HepG2 (cell line): ENCODE results near the gene DUS2. TPM values are rescaled to one million over a fixed set of nuclear protein-coding genes. Genes with fewer than 3 reads are reported as not detected.

Source experiments
- BRD4 ChIP-seq: sonication (generic); formaldehyde crosslinking; IDR thresholded peaks from 2 replicates; pipeline ENCODE4 v1.4.0; 2020; ENCODE audit warnings: missing genetic modification reagents
- FOXK1 ChIP-seq: sonication (generic); formaldehyde crosslinking; IDR thresholded peaks from 2 replicates; pipeline ENCODE4 v1.4.0; 2020; ENCODE audit warnings: low read depth, missing genetic modification reagents, borderline replicate concordance
- HIVEP1 ChIP-seq: sonication (generic); formaldehyde crosslinking; IDR thresholded peaks from 2 replicates; pipeline ENCODE4 v1.4.0; 2020; ENCODE audit warnings: mild to moderate bottlenecking, missing genetic modification reagents
- HNF4A ChIP-seq: sonication (generic); formaldehyde crosslinking; IDR thresholded peaks from 2 replicates; pipeline ENCODE4 v1.4.0; 2020; ENCODE audit warnings: missing genetic modification reagents
- MAFK ChIP-seq, 2 experiments: IDR thresholded peaks in 1 of 2; conservative IDR thresholded peaks in 1 of 2; 2 replicates each; pipeline ENCODE4 v1.6.1; 2011; ENCODE audit warnings: improper control_type of control experiment in 2 of 2, low read length in 2 of 2
- SOX6 ChIP-seq, 2 experiments: fragments of 450-650 bp in 1 of 2; sonication (generic) in 1 of 2; formaldehyde crosslinking in 1 of 2; IDR thresholded peaks; 2 replicates each; pipeline versions ENCODE4 v1.4.0 to v1.6.1; 2017 to 2020; ENCODE audit warnings: antibody characterized with exemption in 1 of 2, mild to moderate bottlenecking in 1 of 2, missing genetic modification reagents in 1 of 2
- STAG1 ChIP-seq: sonication (generic); formaldehyde crosslinking; IDR thresholded peaks from 2 replicates; pipeline ENCODE4 v1.4.0; 2020; ENCODE audit warnings: missing genetic modification reagents
- SUZ12 ChIP-seq: fragments of 150-350 bp; IDR thresholded peaks from 2 replicates; pipeline ENCODE4 v1.6.1; 2014; ENCODE audit warnings: low read depth, low read length
- ZNF207 ChIP-seq: fragments of 450-650 bp; IDR thresholded peaks from 2 replicates; pipeline ENCODE4 v1.6.1; 2016; ENCODE audit warnings: antibody characterized with exemption, borderline replicate concordance
- ZNF317 ChIP-seq: sonication (generic); formaldehyde crosslinking; IDR thresholded peaks from 2 replicates; pipeline ENCODE4 v1.5.0; 2020; ENCODE audit warnings: mild to moderate bottlenecking, missing genetic modification reagents
- ZNF501 ChIP-seq: sonication (generic); formaldehyde crosslinking; IDR thresholded peaks from 2 replicates; pipeline ENCODE4 v1.5.1; 2020; ENCODE audit warnings: mild to moderate bottlenecking, moderate library complexity, missing genetic modification reagents
- ZNF616 ChIP-seq: sonication (generic); formaldehyde crosslinking; IDR thresholded peaks from 2 replicates; pipeline ENCODE4 v1.5.0; 2020; ENCODE audit warnings: low read depth, mild to moderate bottlenecking, missing genetic modification reagents
- ZNF678 ChIP-seq: sonication (generic); formaldehyde crosslinking; IDR thresholded peaks from 2 replicates; pipeline ENCODE4 v1.4.0; 2020; ENCODE audit warnings: mild to moderate bottlenecking, missing genetic modification reagents
- ZNF780A ChIP-seq: sonication (generic); formaldehyde crosslinking; IDR thresholded peaks from 2 replicates; pipeline ENCODE4 v1.8.0; 2022; ENCODE audit warnings: mild to moderate bottlenecking, missing genetic modification reagents, moderate library complexity
- ZSCAN22 ChIP-seq: sonication (generic); formaldehyde crosslinking; IDR thresholded peaks from 2 replicates; pipeline ENCODE4 v1.4.0; 2020; ENCODE audit warnings: mild to moderate bottlenecking, missing genetic modification reagents
- polyA plus RNA-seq, 8 experiments: library from polyadenylated mRNA; depleted of rRNA in 3 of 8; stranded (reverse) in 7 of 8; unstranded in 1 of 8; fragments of >200 nt; fragmentation: Illumina TruSeq in 4 of 8; extraction: Trizol in 4 of 8; gene quantifications; 2 replicates each; pipeline versions ENCODE4 v1.2.1 to v1.2.3, GENCODE V29; 2011 to 2016; ENCODE audit warnings: low read depth in 4 of 8, missing spikeins in 1 of 8, mixed read lengths in 1 of 8; ENCODE audit not compliant: insufficient read depth in 1 of 8
- total RNA-seq, 5 experiments: library from RNA; depleted of rRNA; stranded (reverse); fragments of >200 nt; fragmentation: Illumina TruSeq; extraction: Trizol; gene quantifications; 2 replicates each; pipeline ENCODE4 v1.2.3, GENCODE V29; 2016; ENCODE audit warnings: low read depth in 1 of 5
- TF ChIP-seq, protein P1 (sequence below): sonication (generic); formaldehyde crosslinking; IDR thresholded peaks from 2 replicates; pipeline ENCODE4 v1.4.0; 2020; ENCODE audit warnings: missing genetic modification reagents
- TF ChIP-seq, protein P2 (sequence below): sonication (generic); formaldehyde crosslinking; IDR thresholded peaks from 2 replicates; pipeline ENCODE4 v1.8.0; 2022; ENCODE audit warnings: mild to moderate bottlenecking, missing genetic modification reagents
- TF ChIP-seq, protein P3 (sequence below), 2 experiments: sonication (generic) in 1 of 2; formaldehyde crosslinking in 1 of 2; IDR thresholded peaks; 2 replicates each; pipeline versions ENCODE4 v1.4.0 to v1.6.1; 2018 to 2020; ENCODE audit warnings: missing genetic modification reagents in 2 of 2, borderline replicate concordance in 1 of 2, low read depth in 1 of 2, mild to moderate bottlenecking in 1 of 2, missing biosample characterization in 1 of 2
- TF ChIP-seq, protein P4 (sequence below): sonication (generic); formaldehyde crosslinking; IDR thresholded peaks from 2 replicates; pipeline ENCODE4 v1.4.0; 2020; ENCODE audit warnings: missing genetic modification reagents, low read depth, mild to moderate bottlenecking, borderline replicate concordance
- TF ChIP-seq, protein P5 (sequence below): sonication (generic); formaldehyde crosslinking; IDR thresholded peaks from 2 replicates; pipeline ENCODE4 v1.4.0; 2020; ENCODE audit warnings: missing genetic modification reagents

Gene DUS2
- total and polyA plus RNA-seq, 2 of the 13 experiments (the other 11 are each of a cell fraction or from before 2014, with no cell fraction given), result 17.8 to 25.1 TPM

DNA sequence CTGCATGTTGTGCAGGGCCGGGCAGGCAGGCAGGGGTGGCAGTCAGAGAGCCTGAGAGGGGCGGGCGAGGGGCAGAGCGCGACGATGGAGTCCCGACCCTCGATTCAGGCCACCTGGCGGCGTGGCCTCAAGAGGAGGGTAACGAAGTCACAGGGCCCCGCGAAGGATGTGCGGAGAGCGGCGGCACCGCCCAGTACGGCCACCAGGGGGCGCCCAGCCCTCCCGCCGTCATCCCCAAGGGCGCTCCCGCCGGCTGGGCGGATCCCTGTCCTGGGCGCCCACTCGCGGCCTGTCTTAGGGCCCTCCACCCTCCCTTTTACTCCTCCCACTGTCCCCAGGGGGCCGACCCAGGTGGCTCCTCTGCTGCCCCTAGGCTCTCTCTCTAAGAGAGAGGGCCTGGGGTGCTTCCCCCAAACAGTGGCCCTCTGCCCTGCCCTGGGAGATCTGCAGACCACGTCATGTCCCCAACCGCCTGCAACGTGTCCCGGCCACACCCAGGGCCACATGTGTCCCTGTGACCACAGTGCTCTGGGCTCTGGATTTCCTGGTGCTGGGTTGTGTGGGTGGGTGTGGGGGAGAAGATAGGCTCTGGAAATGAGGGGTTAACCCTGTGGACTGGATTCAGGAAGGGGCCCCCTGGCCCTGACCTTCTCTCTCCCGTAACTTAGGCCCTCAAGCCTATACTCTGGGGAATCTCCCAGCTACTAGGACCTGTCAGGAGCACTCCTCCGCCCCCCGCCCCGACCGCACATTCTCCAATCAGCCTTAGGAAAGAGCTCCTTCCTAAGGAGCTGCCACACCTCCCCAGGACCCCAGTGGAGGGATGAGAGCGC, 29.7 kb upstream of the DUS2 start (continued):
- TF ChIP-seq ZNF678 (no peak), ZNF317 (CRISPR knock-in tag) (0 out of 2 replicates have a peak, but pooled peaks have one; percentile 39), ZSCAN22 (CRISPR knock-in tag) (no peak), SUZ12 (no peak), HNF4A (CRISPR knock-in tag) (peak; percentile 25; the same call in 1 of the 2 replicates), STAG1 (CRISPR knock-in tag) (peak; percentile 81), MAFK (conservative IDR thresholded peaks at IDR 0.05 in 1 of 2, IDR thresholded peaks at IDR 0.05 in 1 of 2; ENCODE audit: low read length in 2 of 2) (no peak), ZNF501 (CRISPR knock-in tag) (peak; percentile 85), FOXK1 (CRISPR knock-in tag) (peak; percentile 63; the same call in 1 of the 2 replicates), ZNF780A (CRISPR knock-in tag) (no peak; the same call in 1 of the 2 replicates), SOX6 (IDR thresholded peaks at IDR 0.05) (no peak), SOX6 (CRISPR knock-in tag; IDR thresholded peaks at IDR 0.05) (peak; percentile 65), BRD4 (CRISPR knock-in tag) (0 out of 2 replicates have a peak, but pooled peaks have one; percentile 78), HIVEP1 (CRISPR knock-in tag) (0 out of 2 replicates have a peak, but pooled peaks have one; percentile 35), ZNF207 (no peak), ZNF616 (CRISPR knock-in tag) (peak; percentile 49; the same call in 1 of the 2 replicates)
- TF ChIP-seq, protein P1, sequence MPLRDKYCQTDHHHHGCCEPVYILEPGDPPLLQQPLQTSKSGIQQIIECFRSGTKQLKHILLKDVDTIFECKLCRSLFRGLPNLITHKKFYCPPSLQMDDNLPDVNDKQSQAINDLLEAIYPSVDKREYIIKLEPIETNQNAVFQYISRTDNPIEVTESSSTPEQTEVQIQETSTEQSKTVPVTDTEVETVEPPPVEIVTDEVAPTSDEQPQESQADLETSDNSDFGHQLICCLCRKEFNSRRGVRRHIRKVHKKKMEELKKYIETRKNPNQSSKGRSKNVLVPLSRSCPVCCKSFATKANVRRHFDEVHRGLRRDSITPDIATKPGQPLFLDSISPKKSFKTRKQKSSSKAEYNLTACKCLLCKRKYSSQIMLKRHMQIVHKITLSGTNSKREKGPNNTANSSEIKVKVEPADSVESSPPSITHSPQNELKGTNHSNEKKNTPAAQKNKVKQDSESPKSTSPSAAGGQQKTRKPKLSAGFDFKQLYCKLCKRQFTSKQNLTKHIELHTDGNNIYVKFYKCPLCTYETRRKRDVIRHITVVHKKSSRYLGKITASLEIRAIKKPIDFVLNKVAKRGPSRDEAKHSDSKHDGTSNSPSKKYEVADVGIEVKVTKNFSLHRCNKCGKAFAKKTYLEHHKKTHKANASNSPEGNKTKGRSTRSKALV, result peak; percentile 84
- TF ChIP-seq, protein P2, sequence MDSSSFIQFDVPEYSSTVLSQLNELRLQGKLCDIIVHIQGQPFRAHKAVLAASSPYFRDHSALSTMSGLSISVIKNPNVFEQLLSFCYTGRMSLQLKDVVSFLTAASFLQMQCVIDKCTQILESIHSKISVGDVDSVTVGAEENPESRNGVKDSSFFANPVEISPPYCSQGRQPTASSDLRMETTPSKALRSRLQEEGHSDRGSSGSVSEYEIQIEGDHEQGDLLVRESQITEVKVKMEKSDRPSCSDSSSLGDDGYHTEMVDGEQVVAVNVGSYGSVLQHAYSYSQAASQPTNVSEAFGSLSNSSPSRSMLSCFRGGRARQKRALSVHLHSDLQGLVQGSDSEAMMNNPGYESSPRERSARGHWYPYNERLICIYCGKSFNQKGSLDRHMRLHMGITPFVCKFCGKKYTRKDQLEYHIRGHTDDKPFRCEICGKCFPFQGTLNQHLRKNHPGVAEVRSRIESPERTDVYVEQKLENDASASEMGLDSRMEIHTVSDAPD (CRISPR knock-in tag), result no peak
- TF ChIP-seq, protein P3, sequence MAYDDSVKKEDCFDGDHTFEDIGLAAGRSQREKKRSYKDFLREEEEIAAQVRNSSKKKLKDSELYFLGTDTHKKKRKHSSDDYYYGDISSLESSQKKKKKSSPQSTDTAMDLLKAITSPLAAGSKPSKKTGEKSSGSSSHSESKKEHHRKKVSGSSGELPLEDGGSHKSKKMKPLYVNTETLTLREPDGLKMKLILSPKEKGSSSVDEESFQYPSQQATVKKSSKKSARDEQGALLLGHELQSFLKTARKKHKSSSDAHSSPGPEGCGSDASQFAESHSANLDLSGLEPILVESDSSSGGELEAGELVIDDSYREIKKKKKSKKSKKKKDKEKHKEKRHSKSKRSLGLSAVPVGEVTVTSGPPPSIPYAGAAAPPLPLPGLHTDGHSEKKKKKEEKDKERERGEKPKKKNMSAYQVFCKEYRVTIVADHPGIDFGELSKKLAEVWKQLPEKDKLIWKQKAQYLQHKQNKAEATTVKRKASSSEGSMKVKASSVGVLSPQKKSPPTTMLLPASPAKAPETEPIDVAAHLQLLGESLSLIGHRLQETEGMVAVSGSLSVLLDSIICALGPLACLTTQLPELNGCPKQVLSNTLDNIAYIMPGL (CRISPR knock-in tag; IDR thresholded peaks at IDR 0.05; ENCODE audit: borderline replicate concordance in 1 of 2, low read depth in 1 of 2), result peak; percentile 95 to 97
- TF ChIP-seq, protein P4, sequence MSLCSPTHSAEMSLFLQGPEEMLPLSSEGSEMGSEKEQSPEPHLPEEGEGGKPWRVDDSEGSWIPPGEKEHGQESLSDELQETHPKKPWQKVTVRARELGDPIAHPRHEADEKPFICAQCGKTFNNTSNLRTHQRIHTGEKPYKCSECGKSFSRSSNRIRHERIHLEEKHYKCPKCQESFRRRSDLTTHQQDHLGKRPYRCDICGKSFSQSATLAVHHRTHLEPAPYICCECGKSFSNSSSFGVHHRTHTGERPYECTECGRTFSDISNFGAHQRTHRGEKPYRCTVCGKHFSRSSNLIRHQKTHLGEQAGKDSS (CRISPR knock-in tag), result peak; percentile 93
- TF ChIP-seq, protein P5, sequence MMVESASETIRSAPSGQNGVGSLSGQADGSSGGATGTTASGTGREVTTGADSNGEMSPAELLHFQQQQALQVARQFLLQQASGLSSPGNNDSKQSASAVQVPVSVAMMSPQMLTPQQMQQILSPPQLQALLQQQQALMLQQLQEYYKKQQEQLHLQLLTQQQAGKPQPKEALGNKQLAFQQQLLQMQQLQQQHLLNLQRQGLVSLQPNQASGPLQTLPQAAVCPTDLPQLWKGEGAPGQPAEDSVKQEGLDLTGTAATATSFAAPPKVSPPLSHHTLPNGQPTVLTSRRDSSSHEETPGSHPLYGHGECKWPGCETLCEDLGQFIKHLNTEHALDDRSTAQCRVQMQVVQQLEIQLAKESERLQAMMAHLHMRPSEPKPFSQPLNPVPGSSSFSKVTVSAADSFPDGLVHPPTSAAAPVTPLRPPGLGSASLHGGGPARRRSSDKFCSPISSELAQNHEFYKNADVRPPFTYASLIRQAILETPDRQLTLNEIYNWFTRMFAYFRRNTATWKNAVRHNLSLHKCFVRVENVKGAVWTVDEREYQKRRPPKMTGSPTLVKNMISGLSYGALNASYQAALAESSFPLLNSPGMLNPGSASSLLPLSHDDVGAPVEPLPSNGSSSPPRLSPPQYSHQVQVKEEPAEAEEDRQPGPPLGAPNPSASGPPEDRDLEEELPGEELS (CRISPR knock-in tag), result peak; percentile 57
